HepG2 (cell line): ENCODE data around the gene CAPZB. TPM values are rescaled to one million over a fixed set of nuclear protein-coding genes. Genes with fewer than 3 reads are reported as not detected.

Experiments used
- ATAC-seq: fragments of 200-7000 bp; cut with Tn5 transposase; 3 replicates; pipeline ENCODE4 v1.9.1; 2020; ENCODE audit warnings: mild to moderate bottlenecking, moderate library complexity
- BruUV-seq: library from RNA; stranded (reverse); fragments of 400-500 nt; replicated peaks from 2 replicates; lab custom pipeline; 2021; lab: Mats Ljungman, UMichigan
- CTCF ChIA-PET: fragments of 300-600 bp; formaldehyde crosslinking; extraction: SDS; loops from one replicate; lab custom pipeline; 2021; ENCODE audit warnings: low total read pairs, inconsistent platforms, low intra/inter-chr PET ratio; lab: Yijun Ruan, JAX
- POLR2A ChIA-PET: fragments of 350-600 bp; sonication (Branson Sonifier 250); formaldehyde crosslinking; loops from one replicate; lab custom pipeline; 2020; ENCODE audit warnings: antibody characterized with exemption, inconsistent platforms; lab: Yijun Ruan, JAX
- DNase-seq: peaks from one replicate; pipeline ENCODE4 v3.0.0-alpha.2; 2015; ENCODE audit warnings: low spot score
- FAIRE-seq: peaks from 3 replicates; lab custom pipeline; 2011; peaks lifted over from hg19 to GRCh38; lab: Jason Lieb, UNC
- H2AFZ ChIP-seq: one replicate; pipeline ENCODE4 v1.6.1; 2011; ENCODE audit warnings: low read length, inconsistent platforms
- H3K27ac ChIP-seq: fragments of 300-600 bp; 3 replicates; pipeline ENCODE4 v1.8.0; 2011; ENCODE audit warnings: mixed run types, mild to moderate bottlenecking, mixed read lengths, low read length, inconsistent platforms; ENCODE audit not compliant: insufficient read depth; ENCODE audit errors: extremely low read length
- H3K27me3 ChIP-seq, 2 experiments: fragments of 200-600 bp in 1 of 2; 2 replicates in 1 of 2; 3 replicates in 1 of 2; pipeline versions ENCODE4 v1.6.0 to v1.8.0; 2011; ENCODE audit warnings: low read length in 2 of 2, mild to moderate bottlenecking in 2 of 2, moderate library complexity in 2 of 2, inconsistent platforms in 1 of 2; ENCODE audit not compliant: insufficient read depth in 2 of 2, control insufficient read depth in 1 of 2
- H3K36me3 ChIP-seq, 2 experiments: fragments of 200-600 bp in 1 of 2; replicated peaks in 1 of 2; 2 replicates in 1 of 2; 3 replicates in 1 of 2; pipeline versions ENCODE4 v1.5.1 to v1.8.0; 2011; ENCODE audit warnings: low read length in 2 of 2, inconsistent platforms in 1 of 2; ENCODE audit not compliant: insufficient read depth in 2 of 2, control insufficient read depth in 1 of 2
- H3K4me1 ChIP-seq: 2 replicates; pipeline ENCODE4 v1.5.1; 2012; ENCODE audit warnings: low read length, inconsistent platforms; ENCODE audit not compliant: insufficient read depth
- H3K4me2 ChIP-seq: 2 replicates; pipeline ENCODE4 v1.6.0; 2011; ENCODE audit warnings: low read depth, low read length, inconsistent platforms
- H3K4me3 ChIP-seq, 3 experiments: fragments of 200-600 bp in 1 of 3; sonication (generic), shearing (Covaris generic) in 1 of 3; replicated peaks in 1 of 3; 2 replicates each; pipeline ENCODE4 v1.5.1; 2011 to 2016; ENCODE audit warnings: low read length in 3 of 3, inconsistent platforms in 2 of 3, low read depth in 2 of 3, mild to moderate bottlenecking in 2 of 3, control low read depth in 1 of 3, mixed read lengths in 1 of 3; ENCODE audit not compliant: insufficient read depth in 1 of 3
- H3K79me2 ChIP-seq: one replicate; pipeline ENCODE4 v1.6.1; 2011; ENCODE audit warnings: low read length, inconsistent platforms; ENCODE audit not compliant: insufficient read depth
- H3K9ac ChIP-seq: 2 replicates; pipeline ENCODE4 v1.6.0; 2011; ENCODE audit warnings: mild to moderate bottlenecking, low read depth, low read length, inconsistent platforms; ENCODE audit not compliant: insufficient read depth
- H3K9me3 ChIP-seq: 2 replicates; pipeline ENCODE4 v1.5.1; 2012; ENCODE audit warnings: mild to moderate bottlenecking, low read length
- H4K20me1 ChIP-seq: 2 replicates; pipeline ENCODE4 v1.6.0; 2011; ENCODE audit warnings: inconsistent platforms, mild to moderate bottlenecking, low read length, moderate library complexity; ENCODE audit not compliant: insufficient read depth
- CBX1 ChIP-seq: IDR thresholded peaks from one replicate; pipeline ENCODE4 v1.6.1; 2016; ENCODE audit warnings: antibody characterized with exemption, low read depth
- CCDC6 ChIP-seq: sonication (generic); formaldehyde crosslinking; IDR thresholded peaks from 2 replicates; pipeline ENCODE4 v1.8.1; 2022; ENCODE audit warnings: mild to moderate bottlenecking, missing genetic modification reagents, moderate library complexity
- FOSL2 ChIP-seq: sonication (generic); formaldehyde crosslinking; IDR thresholded peaks from 2 replicates; pipeline ENCODE4 v1.4.0; 2020; ENCODE audit warnings: missing genetic modification reagents
- HNRNPH1 ChIP-seq: fragments of 200-400 bp; formaldehyde crosslinking; optimal IDR thresholded peaks from 2 replicates; pipeline ENCODE3; 2017; ENCODE audit warnings: mild to moderate bottlenecking, low read depth, low read length
- MTF1 ChIP-seq: sonication (generic); formaldehyde crosslinking; IDR thresholded peaks from 2 replicates; pipeline ENCODE4 v1.5.0; 2020; ENCODE audit warnings: missing genetic modification reagents
- NCOA2 ChIP-seq: sonication (generic); formaldehyde crosslinking; IDR thresholded peaks from 2 replicates; pipeline ENCODE4 v1.8.0; 2022; ENCODE audit warnings: inconsistent platforms
- TBL1XR1 ChIP-seq: fragments of 150-350 bp; IDR thresholded peaks from 2 replicates; pipeline ENCODE4 v1.6.1; 2014; ENCODE audit warnings: borderline replicate concordance, low read length; ENCODE audit not compliant: partially characterized antibody
- TGIF2 ChIP-seq: IDR thresholded peaks from 2 replicates; pipeline ENCODE4 v1.6.1; 2016; ENCODE audit warnings: control low read depth, missing compliant biosample characterization
- ZBED4 ChIP-seq: sonication (generic); formaldehyde crosslinking; IDR thresholded peaks from 2 replicates; pipeline ENCODE4 v1.4.0; 2020; ENCODE audit warnings: missing genetic modification reagents, borderline replicate concordance
- ZBTB14 ChIP-seq: sonication (generic); formaldehyde crosslinking; IDR thresholded peaks from 2 replicates; pipeline ENCODE4 v1.4.0; 2020; ENCODE audit warnings: missing genetic modification reagents
- ZNF550 ChIP-seq: sonication (generic); formaldehyde crosslinking; IDR thresholded peaks from 2 replicates; pipeline ENCODE4 v1.4.0; 2020; ENCODE audit warnings: mild to moderate bottlenecking, missing genetic modification reagents, borderline replicate concordance
- ZSCAN12 ChIP-seq: sonication (generic); formaldehyde crosslinking; IDR thresholded peaks from 2 replicates; pipeline ENCODE4 v1.9.0; 2021; ENCODE audit warnings: mild to moderate bottlenecking, missing genetic modification reagents
- WGBS: methylation state at CpG from one replicate; pipeline ENCODE4 v1.1.6; 2017; ENCODE audit warnings: low lambda C conversion rate; 5-methylcytosine and 5-hydroxymethylcytosine counted together
- in situ Hi-C: cut with HindIII; loops from 2 replicates; pipeline ENCODE4 v1.10.0; 2017; ENCODE audit warnings: low pct_unique_long_range_greater_than_20kb; ENCODE audit not compliant: extremely low pct_ligation_motif_present
- intact Hi-C: fragments of 100-400 bp; cut with micrococcal nuclease; formaldehyde crosslinking; loops from one replicate; pipeline ENCODE4 v1.10.0; 2022; ENCODE audit not compliant: unreplicated experiment
- polyA plus RNA-seq, 8 experiments: library from polyadenylated mRNA; depleted of rRNA in 3 of 8; stranded (reverse) in 7 of 8; unstranded in 1 of 8; fragments of >200 nt; fragmentation: Illumina TruSeq in 4 of 8; extraction: Trizol in 4 of 8; gene quantifications; 2 replicates each; pipeline versions ENCODE4 v1.2.1 to v1.2.3, GENCODE V29; 2011 to 2016; ENCODE audit warnings: low read depth in 4 of 8, missing spikeins in 1 of 8, mixed read lengths in 1 of 8; ENCODE audit not compliant: insufficient read depth in 1 of 8
- total RNA-seq, 5 experiments: library from RNA; depleted of rRNA; stranded (reverse); fragments of >200 nt; fragmentation: Illumina TruSeq; extraction: Trizol; gene quantifications; 2 replicates each; pipeline ENCODE4 v1.2.3, GENCODE V29; 2016; ENCODE audit warnings: low read depth in 1 of 5
- TF ChIP-seq, protein P1 (sequence below): sonication (generic); formaldehyde crosslinking; IDR thresholded peaks from 2 replicates; pipeline ENCODE4 v1.5.0; 2020; ENCODE audit warnings: mild to moderate bottlenecking, missing genetic modification reagents

CAPZB gene
- total and polyA plus RNA-seq, 2 of the 13 experiments (the other 11 are each of a cell fraction or from before 2014, with no cell fraction given): 58.9 to 76.9 TPM

DNA sequence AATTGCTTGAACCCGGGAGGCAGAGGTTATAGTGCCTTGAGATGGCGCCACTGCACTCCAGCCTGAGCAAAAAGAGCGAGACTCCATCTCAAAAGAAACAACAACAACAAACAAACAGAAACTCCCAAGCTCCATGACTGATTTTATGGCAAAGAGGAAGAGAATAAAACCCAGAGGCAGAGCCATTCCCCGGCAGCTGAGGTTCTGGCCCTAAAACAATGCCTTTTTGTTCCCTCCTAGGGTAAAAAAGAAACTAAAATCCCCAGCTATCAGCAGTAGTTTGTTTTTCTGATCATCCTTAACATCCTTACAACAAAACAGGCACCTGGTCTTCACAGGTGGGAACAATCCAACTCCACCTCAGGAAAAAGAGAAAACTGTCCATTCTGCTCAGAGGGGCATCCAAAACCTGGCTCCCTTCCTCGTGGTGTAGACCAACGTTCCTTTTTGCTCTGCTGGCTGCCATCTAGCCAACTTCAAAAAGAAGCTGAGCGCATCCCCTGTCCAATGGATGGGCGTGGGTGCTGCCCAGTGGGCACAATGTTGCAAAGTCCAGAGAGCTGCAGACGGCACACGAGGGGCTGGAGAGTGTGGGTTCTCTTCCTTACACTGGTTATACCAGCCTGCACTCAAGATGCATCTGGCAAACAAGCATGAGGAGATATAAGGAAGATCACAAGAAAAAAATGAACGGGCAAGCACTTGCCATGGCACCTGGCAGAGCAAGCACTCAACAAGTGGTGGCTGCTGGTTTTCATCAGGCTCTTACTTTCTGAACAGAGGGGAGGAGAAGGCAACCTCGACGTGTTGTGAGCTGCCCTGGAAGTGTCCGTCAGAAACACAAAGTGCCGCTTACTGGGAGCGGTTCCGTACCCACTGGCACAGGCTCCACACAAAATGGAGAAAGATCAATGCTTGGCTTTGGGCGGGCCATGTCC, 118.5 kb downstream of the CAPZB start (continued):
- no peak for TF ChIP-seq ZBTB14 (CRISPR knock-in tag)
- no peak for TF ChIP-seq TBL1XR1
- TF ChIP-seq MTF1 (CRISPR knock-in tag): no peak
- no peak for TF ChIP-seq FOSL2 (CRISPR knock-in tag)
- no peak for TF ChIP-seq TGIF2 (CRISPR knock-in tag)
- TF ChIP-seq ZSCAN12 (CRISPR knock-in tag): no peak
- TF ChIP-seq CCDC6 (CRISPR knock-in tag): no peak

GRCh38 chr1:19365721-19366120, 119.6 kb downstream of the CAPZB start:
- FAIRE-seq: no peak
- TF ChIP-seq ZBED4 (no peak), HNRNPH1 (no peak), CBX1 (no peak), NCOA2 (CRISPR knock-in tag) (no peak), ZNF550 (CRISPR knock-in tag) (no peak)
- TF ChIP-seq, protein P1, sequence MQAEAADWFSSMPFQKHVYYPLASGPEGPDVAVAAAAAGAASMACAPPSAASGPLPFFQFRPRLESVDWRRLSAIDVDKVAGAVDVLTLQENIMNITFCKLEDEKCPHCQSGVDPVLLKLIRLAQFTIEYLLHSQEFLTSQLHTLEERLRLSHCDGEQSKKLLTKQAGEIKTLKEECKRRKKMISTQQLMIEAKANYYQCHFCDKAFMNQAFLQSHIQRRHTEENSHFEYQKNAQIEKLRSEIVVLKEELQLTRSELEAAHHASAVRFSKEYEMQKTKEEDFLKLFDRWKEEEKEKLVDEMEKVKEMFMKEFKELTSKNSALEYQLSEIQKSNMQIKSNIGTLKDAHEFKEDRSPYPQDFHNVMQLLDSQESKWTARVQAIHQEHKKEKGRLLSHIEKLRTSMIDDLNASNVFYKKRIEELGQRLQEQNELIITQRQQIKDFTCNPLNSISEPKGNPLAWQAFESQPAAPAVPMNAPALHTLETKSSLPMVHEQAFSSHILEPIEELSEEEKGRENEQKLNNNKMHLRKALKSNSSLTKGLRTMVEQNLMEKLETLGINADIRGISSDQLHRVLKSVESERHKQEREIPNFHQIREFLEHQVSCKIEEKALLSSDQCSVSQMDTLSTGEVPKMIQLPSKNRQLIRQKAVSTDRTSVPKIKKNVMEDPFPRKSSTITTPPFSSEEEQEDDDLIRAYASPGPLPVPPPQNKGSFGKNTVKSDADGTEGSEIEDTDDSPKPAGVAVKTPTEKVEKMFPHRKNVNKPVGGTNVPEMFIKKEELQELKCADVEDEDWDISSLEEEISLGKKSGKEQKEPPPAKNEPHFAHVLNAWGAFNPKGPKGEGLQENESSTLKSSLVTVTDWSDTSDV (CRISPR knock-in tag): no peak

More at GRCh38 chr1:19365721-19366120, 119.6 kb downstream of the CAPZB start:
- H3K27ac ChIP-seq: no peak overlapping the region
- no peak overlapping the region for H2AFZ ChIP-seq
- no TSS peak for BruUV-seq
- CTCF ChIA-PET: no interaction called here
- no peaks in the 10 kb centered on the region for H4K20me1 ChIP-seq
- H3K4me1 ChIP-seq: peaks cover 15% of the 10 kb centered on the region; the same call in 1 of the 2 replicates
- no peak overlapping the region for H3K9ac ChIP-seq
- ATAC-seq: no peak
- no peaks in the 10 kb centered on the region for H3K79me2 ChIP-seq
- POLR2A ChIA-PET: no interaction called here
- H3K27me3 ChIP-seq: no peaks in the 10 kb centered on the region
- H3K36me3 ChIP-seq: peaks cover 11 to 21% of the 10 kb centered on the region in 2 experiments; a peak in 3 of 5 replicates
- in situ Hi-C loops: no loop called here
- no peak for DNase-seq
- H3K4me2 ChIP-seq: no peak overlapping the region
- H3K4me3 ChIP-seq: no peak overlapping the region
- 97% methylated on average over 10 of the region's 10 CpGs for WGBS
- intact Hi-C loops: no loop called here
- H3K9me3 ChIP-seq: no peaks in the 10 kb centered on the region
